Heart left ventricle (tissue), 16 donors: Measurements from ENCODE around the gene C1orf115. TPM values are rescaled to one million over a fixed set of nuclear protein-coding genes. Genes with fewer than 3 reads are reported as not detected.

Experiments used
- ATAC-seq, 4 donors: fragments of 200-7000 bp; cut with Tn5 transposase; one replicate each; pipeline ENCODE4 v1.9.1; 2020 to 2022; ENCODE audit warnings: moderate library complexity in 4 of 4, mild to moderate bottlenecking in 3 of 4, moderate number of reproducible peaks in 1 of 4
- DNase-seq, 5 donors: peaks; one replicate each; pipeline ENCODE4 v3.0.0-alpha.2; 2020
- H3K27ac ChIP-seq, 12 donors: fragments of 200-600 bp; sonication (generic) in 4 of 12; one replicate each; pipeline versions ENCODE4 v1.5.0 to v1.8.0; 2016 to 2022; ENCODE audit warnings: mild to moderate bottlenecking in 2 of 12
- H3K27me3 ChIP-seq, 9 donors: fragments of 200-600 bp; sonication (generic) in 2 of 9; one replicate each; pipeline versions ENCODE4 v1.5.1 to v1.8.0; 2016 to 2022; ENCODE audit warnings: mild to moderate bottlenecking in 3 of 9
- H3K36me3 ChIP-seq, 9 donors: fragments of 200-600 bp; sonication (generic) in 2 of 9; one replicate each; pipeline versions ENCODE4 v1.5.0 to v1.8.0; 2018 to 2022; ENCODE audit warnings: mild to moderate bottlenecking in 2 of 9
- H3K4me1 ChIP-seq, 12 donors: fragments of 200-600 bp; sonication (generic) in 4 of 12; one replicate each; pipeline versions ENCODE4 v1.5.0 to v1.8.0; 2016 to 2022; ENCODE audit warnings: mild to moderate bottlenecking in 3 of 12
- H3K4me3 ChIP-seq, 12 donors: fragments of 200-600 bp; sonication (generic) in 4 of 12; one replicate each; pipeline versions ENCODE4 v1.5.0 to v1.8.0; 2017 to 2022; ENCODE audit warnings: mild to moderate bottlenecking in 9 of 12, moderate library complexity in 4 of 12
- H3K9me3 ChIP-seq, 12 donors: fragments of 200-600 bp; sonication (generic) in 4 of 12; one replicate each; pipeline versions ENCODE4 v1.5.0 to v1.8.0; 2016 to 2022; ENCODE audit warnings: mild to moderate bottlenecking in 1 of 12
- POLR2A ChIP-seq, 2 donors: fragments of 450-650 bp; IDR thresholded peaks; one replicate each; pipeline ENCODE4 v1.6.1; 2017; ENCODE audit warnings: antibody characterized with exemption in 2 of 2, mild to moderate bottlenecking in 2 of 2, moderate library complexity in 2 of 2
- WGBS, 4 donors: extraction: QIAGEN DNeasy Blood & Tissue Kit in 2 of 4; methylation state at CpG; one replicate each; pipeline versions ENCODE4 v1.1.5 to v1.1.7; 2013 to 2018; 5-methylcytosine and 5-hydroxymethylcytosine counted together
- intact Hi-C, 10 donors: fragments of 100-400 bp; cut with DNase I; formaldehyde crosslinking; loops; one replicate each; pipeline versions ENCODE4 v1.11.1 to v1.14.2; 2022
- polyA plus RNA-seq, 2 donors: library from polyadenylated mRNA; stranded (reverse); fragments of 200-250 nt; gene quantifications; one replicate each; pipeline ENCODE4 v1.2.3, GENCODE V29; 2013
- total RNA-seq, 9 donors: library from RNA; depleted of rRNA in 2 of 9; stranded (reverse); fragments of >200 nt in 2 of 9; fragmentation: NEBNext Ultra II Directional in 3 of 9; extraction: Animal tissue kit (Norgen Biotek cat#: 25700) in 3 of 9; gene quantifications; one replicate each; pipeline versions ENCODE4 v1.1.0 to v1.2.4, GENCODE V29; 2016 to 2023
- TF ChIP-seq, protein P1 (sequence below), 12 donors: fragments of 200-600 bp; sonication (generic) in 4 of 12; IDR thresholded peaks; one replicate each; pipeline versions ENCODE4 v1.5.0 to v1.8.0; 2018 to 2022; ENCODE audit warnings: antibody characterized with exemption in 12 of 12, mild to moderate bottlenecking in 5 of 12
- donor health status: ischemic (EF 13 %, LVEDD 7.1; RV severe dilation, severe dysfunction).
- donor health status: healthy with polysubstance abuse.
- donor health status: DM: no; HTN: yes; CAD: no.
- donor health status: DM: no; HTN: no; CAD: no.
- donor health status: ischemic (EF 25% LVEDD 6.9; RV normal size, moderate dysfunction).
- donor health status: ischemic (EF 25% LVEDD 5.7; RV mildly dilated, moderate dysfunction).
- donor health status: healthy.
- donor health status: DM: yes; HTN: yes; CAD: no.
- donor health status: ischemic (EF 35%, LVEDD 5.7; RV mildly dilated, moderate dysfunction).
- donor health status: nonischemic (EF 11% LVEDD 7.7; RV severe dilation, severe dysfunction).
- donor health status: DM: yes; HTN: yes; CAD: no.
- donor health status: PGD.
- donor health status: ischemic (EF 29% LVEDD 5.4; RV normal size, mild dysfunction).
- donor health status: nonischemic (EF 23%, LVEDD 6.1; RV moderate dilation, normal function).

C1orf115 gene
- total and polyA plus RNA-seq, 11 donors, result 8.5 to 39.0 (median 16.3) TPM

- intact Hi-C loops, result loop anchor here in 1 of 10 donors (5.0 kb wide), 1 partner anchor 91 kb away; no protein-coding TSS in a partner anchor
- H3K9me3 ChIP-seq, result no peaks in the 10 kb centered on the region
- H3K36me3 ChIP-seq, result no peaks in the 10 kb centered on the region
- ATAC-seq, result no peak
- no peak for TF ChIP-seq POLR2A (IDR thresholded peaks at IDR 0.05)
- TF ChIP-seq, protein P1, sequence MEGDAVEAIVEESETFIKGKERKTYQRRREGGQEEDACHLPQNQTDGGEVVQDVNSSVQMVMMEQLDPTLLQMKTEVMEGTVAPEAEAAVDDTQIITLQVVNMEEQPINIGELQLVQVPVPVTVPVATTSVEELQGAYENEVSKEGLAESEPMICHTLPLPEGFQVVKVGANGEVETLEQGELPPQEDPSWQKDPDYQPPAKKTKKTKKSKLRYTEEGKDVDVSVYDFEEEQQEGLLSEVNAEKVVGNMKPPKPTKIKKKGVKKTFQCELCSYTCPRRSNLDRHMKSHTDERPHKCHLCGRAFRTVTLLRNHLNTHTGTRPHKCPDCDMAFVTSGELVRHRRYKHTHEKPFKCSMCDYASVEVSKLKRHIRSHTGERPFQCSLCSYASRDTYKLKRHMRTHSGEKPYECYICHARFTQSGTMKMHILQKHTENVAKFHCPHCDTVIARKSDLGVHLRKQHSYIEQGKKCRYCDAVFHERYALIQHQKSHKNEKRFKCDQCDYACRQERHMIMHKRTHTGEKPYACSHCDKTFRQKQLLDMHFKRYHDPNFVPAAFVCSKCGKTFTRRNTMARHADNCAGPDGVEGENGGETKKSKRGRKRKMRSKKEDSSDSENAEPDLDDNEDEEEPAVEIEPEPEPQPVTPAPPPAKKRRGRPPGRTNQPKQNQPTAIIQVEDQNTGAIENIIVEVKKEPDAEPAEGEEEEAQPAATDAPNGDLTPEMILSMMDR (IDR thresholded peaks at IDR 0.05), result no peak
- H3K27ac ChIP-seq, result no peak overlapping the region
- DNase-seq, result no peak
- no peak overlapping the region for H3K4me3 ChIP-seq
- WGBS, 4 donors, result 90 to 95% (median 93%) methylated on average over 3 of the region's 3 CpGs
- H3K4me1 ChIP-seq, result peaks cover 0 to 16% (median 4%) of the 10 kb centered on the region in 12 donors
- H3K27me3 ChIP-seq, result no peaks in the 10 kb centered on the region
Observed at GRCh38 chr1:220685879-220686278, 4.3 kb upstream of the C1orf115 start.

GRCh38 chr1:220687809-220688208 is 2.4 kb upstream of the C1orf115 start:
- WGBS, 4 donors, result 84 to 89% (median 86%) methylated on average over 5 of the region's 5 CpGs
- DNase-seq, result no peak
- no peak for ATAC-seq
- H3K27ac ChIP-seq, result no peak overlapping the region
- TF ChIP-seq POLR2A (IDR thresholded peaks at IDR 0.05), result no peak
- H3K9me3 ChIP-seq, result no peaks in the 10 kb centered on the region
- no peak overlapping the region for H3K4me3 ChIP-seq
- intact Hi-C loops, result loop anchor here in 1 of 10 donors (5.0 kb wide), 1 partner anchor 89 kb away; no protein-coding TSS in a partner anchor
- no peaks in the 10 kb centered on the region for H3K27me3 ChIP-seq
- H3K36me3 ChIP-seq, result no peaks in the 10 kb centered on the region
- H3K4me1 ChIP-seq, result peaks cover 0 to 17% (median 4%) of the 10 kb centered on the region in 12 donors

DNA sequence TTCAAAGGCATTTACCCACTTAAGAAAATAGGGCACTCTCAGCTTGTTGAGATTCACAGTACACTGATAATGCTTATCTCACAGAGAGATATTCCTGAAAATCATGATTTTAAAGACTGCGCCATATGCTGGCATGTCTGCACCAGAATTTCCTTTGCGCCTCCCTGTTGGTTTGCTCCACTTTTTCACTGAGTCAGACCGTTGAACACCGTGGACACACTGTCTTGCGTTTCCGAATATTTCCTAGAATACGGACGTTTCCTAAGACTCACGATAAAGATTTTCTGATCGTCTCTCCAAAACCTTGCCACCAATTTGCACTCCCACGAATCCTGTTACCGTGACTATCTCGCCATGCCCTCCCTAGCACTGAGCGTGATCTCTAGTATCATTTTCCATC is 497 bp upstream of the C1orf115 start:
- DNase-seq, result no peak
- Histone ChIP-seq H3K4me1 (peaks cover 0 to 17% (median 4%) of the 10 kb centered on the region in 12 donors), H3K4me3 (peak overlapping the region; percentile 64 to 89 (median 82)), H3K9me3 (no peaks in the 10 kb centered on the region), H3K27me3 (no peaks in the 10 kb centered on the region), H3K27ac (no peak overlapping the region), H3K36me3 (no peaks in the 10 kb centered on the region)
- intact Hi-C loops, result loop anchor here (1.0 to 5.0 kb wide), 7 partner anchors 43 to 88 kb away; partner anchors contain the start of gene MTARC2 (in 1 of the 10)
- 33 to 47% (median 37%) methylated on average over 14 of the region's 14 CpGs for WGBS, 4 donors
- TF ChIP-seq, protein P1 (IDR thresholded peaks at IDR 0.05), result no peak
- no peak for TF ChIP-seq POLR2A (IDR thresholded peaks at IDR 0.05)
- ATAC-seq, result peak in 1 of 4 donors; percentile 19

DNA sequence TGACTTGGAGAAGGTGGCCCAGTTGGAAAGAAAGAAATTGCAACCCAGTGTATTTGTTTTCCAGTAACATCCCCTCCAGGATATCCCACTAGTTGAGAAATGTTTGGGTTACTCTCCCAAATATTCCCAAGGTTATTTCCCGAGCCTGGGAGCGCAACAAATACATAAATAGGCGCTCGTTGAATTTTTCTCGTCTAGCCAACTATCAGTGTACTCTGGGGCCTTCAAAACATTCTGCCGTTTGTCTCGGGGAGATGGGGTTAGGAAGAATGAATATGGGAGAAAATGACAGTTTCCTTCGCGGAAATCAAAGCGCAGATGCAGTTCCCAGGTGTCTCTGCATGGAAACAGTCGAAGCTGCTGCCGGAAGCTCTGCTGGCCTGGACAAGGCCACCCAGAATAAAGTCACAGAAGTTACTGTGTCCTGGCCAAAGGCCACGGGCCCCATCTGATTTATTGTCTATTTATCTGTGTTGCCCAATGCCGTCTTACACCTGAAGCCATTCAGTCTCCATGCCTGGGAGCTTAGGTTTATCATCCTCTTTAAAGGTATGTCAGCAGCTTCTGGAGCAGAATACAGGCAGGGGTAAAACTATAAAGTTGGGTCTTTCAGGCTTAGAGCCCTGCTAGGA is 1.0 kb downstream of the C1orf115 start:
- DNase-seq (no peak), ATAC-seq (no peak)
- WGBS, 4 donors, result 37 to 49% (median 45%) methylated on average over 14 of the region's 14 CpGs
- Histone ChIP-seq H3K4me1 (peaks cover 0 to 17% (median 4%) of the 10 kb centered on the region in 12 donors), H3K27me3 (no peaks in the 10 kb centered on the region), H3K9me3 (no peaks in the 10 kb centered on the region), H3K27ac (peak overlapping the region in 7 of 12 donors; percentile 63 to 89 (median 81)), H3K36me3 (no peaks in the 10 kb centered on the region), H3K4me3 (peak overlapping the region; percentile 64 to 89 (median 82))
- TF ChIP-seq, protein P1 (IDR thresholded peaks at IDR 0.05), result no peak
- no peak for TF ChIP-seq POLR2A (IDR thresholded peaks at IDR 0.05)
- intact Hi-C loops, result loop anchor here in 8 of 10 donors (2.0 to 5.0 kb wide), 3 partner anchors 41 to 81 kb away; no protein-coding TSS in a partner anchor
